ENCODE results near the gene WNT7B.
A peak's percentile ranks its signal among the peaks of the same experiment; 100 is the strongest.
"Not testable (repeated sequence)": the region's sequence is repeated elsewhere in the genome, so short reads cannot be mapped to it uniquely, and the experiment has no call there.

Gene WNT7B

DNA sequence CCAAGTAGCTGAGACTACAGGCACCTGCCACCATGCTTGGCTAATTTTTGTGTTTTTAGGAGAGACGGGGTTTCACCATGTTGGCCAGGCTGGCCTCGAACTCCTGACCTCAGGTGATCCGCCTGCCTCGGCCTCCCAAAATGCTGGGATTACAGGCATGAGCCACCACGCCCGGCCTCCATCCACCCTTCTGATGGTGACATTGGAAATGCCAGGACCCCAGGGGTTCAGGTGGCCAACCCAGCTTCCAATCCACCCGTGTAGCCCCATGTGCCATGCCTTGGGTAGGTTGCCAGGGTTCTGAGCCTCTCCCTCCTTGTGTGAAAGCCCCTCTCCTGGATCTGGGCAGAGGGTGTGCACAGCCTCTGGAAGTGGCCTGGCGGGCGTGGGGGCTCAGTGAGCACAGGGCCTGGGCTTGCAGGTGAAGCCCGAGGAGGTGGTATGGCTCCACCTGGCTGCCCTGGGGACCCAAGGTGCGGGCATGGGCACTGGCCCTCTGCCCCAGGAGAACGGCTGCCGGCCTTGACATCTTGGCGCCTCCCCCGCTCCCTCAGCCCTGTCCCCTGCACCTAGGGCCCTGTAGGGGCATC is 28.2 kb upstream of the WNT7B start:
- H3K36me3 ChIP-seq (ENCODE audit: control insufficient read depth, insufficient read depth, low read length); H3K27me3 ChIP-seq (ENCODE audit: control insufficient read depth, insufficient read depth, low read length); H3K9ac ChIP-seq (ENCODE audit: low read length); H3K4me3 ChIP-seq (ENCODE audit: low read length); H3K27ac ChIP-seq (ENCODE audit: low read depth, low read length): not testable (repeated sequence)
- peaks cover 26% of the 10 kb centered on the region for H3K4me1 ChIP-seq (ENCODE audit: control insufficient read depth, insufficient read depth, low read length)

- no peaks in the 10 kb centered on the region for H3K36me3 ChIP-seq (ENCODE audit: control insufficient read depth, insufficient read depth, low read length)
- H3K9ac ChIP-seq (ENCODE audit: low read length) = no peak overlapping the region
- H3K4me3 ChIP-seq (ENCODE audit: low read length) = no peak overlapping the region
- H3K27ac ChIP-seq (ENCODE audit: low read depth, low read length) = no peak overlapping the region
- no peaks in the 10 kb centered on the region for H3K27me3 ChIP-seq (ENCODE audit: control insufficient read depth, insufficient read depth, low read length)
- peaks cover 26% of the 10 kb centered on the region for H3K4me1 ChIP-seq (ENCODE audit: control insufficient read depth, insufficient read depth, low read length)
Observed at GRCh38 chr22:46004105-46004866, 27.3 kb upstream of the WNT7B start.

DNA sequence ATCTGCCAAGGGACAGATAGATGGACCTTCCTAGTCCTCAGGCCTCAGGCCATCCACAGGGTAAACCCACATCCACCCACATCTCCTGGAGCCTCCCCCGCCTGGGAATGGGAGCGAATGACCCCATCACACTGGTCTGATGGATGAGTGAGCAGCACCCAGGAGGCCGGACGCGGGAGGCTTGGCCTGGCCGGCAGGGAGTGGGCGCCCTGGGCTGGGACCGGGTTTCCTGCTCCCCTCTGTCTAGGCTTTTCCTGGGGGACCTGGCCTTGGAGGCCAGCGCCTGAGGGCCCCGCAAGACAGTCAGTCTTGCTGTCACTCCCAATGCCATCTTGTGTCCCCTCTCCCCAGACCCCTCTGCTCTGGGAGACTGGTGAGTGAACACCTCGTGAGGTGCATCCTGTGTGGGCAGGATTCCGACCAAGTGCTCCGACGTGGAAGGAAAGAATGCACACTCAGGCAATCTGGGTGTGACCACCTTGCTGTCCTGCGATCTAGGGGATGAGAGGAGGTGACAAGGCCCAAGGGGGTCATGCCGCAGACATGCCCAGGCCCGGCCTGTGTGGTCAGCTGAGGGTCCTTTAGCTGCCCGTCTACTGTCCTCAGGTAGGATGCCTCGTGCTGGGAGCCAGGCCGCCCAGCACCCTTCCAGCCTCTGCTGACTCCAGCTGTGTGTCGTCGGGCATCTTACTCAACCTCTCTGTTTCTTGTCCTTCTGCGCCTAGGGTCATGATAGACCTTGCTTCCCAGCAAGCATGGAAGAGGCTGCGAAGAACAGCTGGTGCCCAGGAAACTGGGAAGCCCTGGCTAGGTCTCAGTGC is 26.5 kb upstream of the WNT7B start:
- Histone ChIP-seq H3K27ac (ENCODE audit: low read depth, low read length) (no peak overlapping the region), H3K36me3 (ENCODE audit: control insufficient read depth, insufficient read depth, low read length) (no peaks in the 10 kb centered on the region), H3K27me3 (ENCODE audit: control insufficient read depth, insufficient read depth, low read length) (no peaks in the 10 kb centered on the region), H3K9ac (ENCODE audit: low read length) (no peak overlapping the region), H3K4me3 (ENCODE audit: low read length) (no peak overlapping the region), H3K4me1 (ENCODE audit: control insufficient read depth, insufficient read depth, low read length) (peaks cover 29% of the 10 kb centered on the region)

GRCh38 chr22:46002757-46003270 is 25.9 kb upstream of the WNT7B start:
- Histone ChIP-seq H3K27ac (ENCODE audit: low read depth, low read length) (no peak overlapping the region), H3K9ac (ENCODE audit: low read length) (no peak overlapping the region), H3K27me3 (ENCODE audit: control insufficient read depth, insufficient read depth, low read length) (no peaks in the 10 kb centered on the region)

GRCh38 chr22:46001426-46002106 is 24.6 kb upstream of the WNT7B start:
- H3K4me1 ChIP-seq (ENCODE audit: control insufficient read depth, insufficient read depth, low read length) = peaks cover 27% of the 10 kb centered on the region
- H3K27ac ChIP-seq (ENCODE audit: low read depth, low read length) = no peak overlapping the region
- H3K4me3 ChIP-seq (ENCODE audit: low read length) = no peak overlapping the region
- H3K36me3 ChIP-seq (ENCODE audit: control insufficient read depth, insufficient read depth, low read length) = no peaks in the 10 kb centered on the region
- H3K9ac ChIP-seq (ENCODE audit: low read length) = no peak overlapping the region
- no peaks in the 10 kb centered on the region for H3K27me3 ChIP-seq (ENCODE audit: control insufficient read depth, insufficient read depth, low read length)

More at GRCh38 chr22:46002757-46003270, 25.9 kb upstream of the WNT7B start:
- peaks cover 29% of the 10 kb centered on the region for H3K4me1 ChIP-seq (ENCODE audit: control insufficient read depth, insufficient read depth, low read length)
- no peaks in the 10 kb centered on the region for H3K36me3 ChIP-seq (ENCODE audit: control insufficient read depth, insufficient read depth, low read length)
- H3K4me3 ChIP-seq (ENCODE audit: low read length) = no peak overlapping the region

- Histone ChIP-seq H3K27me3 (ENCODE audit: control insufficient read depth, insufficient read depth, low read length) (no peaks in the 10 kb centered on the region), H3K9ac (ENCODE audit: low read length) (no peak overlapping the region), H3K4me1 (ENCODE audit: control insufficient read depth, insufficient read depth, low read length) (peaks cover 24% of the 10 kb centered on the region), H3K36me3 (ENCODE audit: control insufficient read depth, insufficient read depth, low read length) (no peaks in the 10 kb centered on the region), H3K4me3 (ENCODE audit: low read length) (no peak overlapping the region), H3K27ac (ENCODE audit: low read depth, low read length) (no peak overlapping the region)
Observed at GRCh38 chr22:46001046-46001425, 24.1 kb upstream of the WNT7B start.

DNA sequence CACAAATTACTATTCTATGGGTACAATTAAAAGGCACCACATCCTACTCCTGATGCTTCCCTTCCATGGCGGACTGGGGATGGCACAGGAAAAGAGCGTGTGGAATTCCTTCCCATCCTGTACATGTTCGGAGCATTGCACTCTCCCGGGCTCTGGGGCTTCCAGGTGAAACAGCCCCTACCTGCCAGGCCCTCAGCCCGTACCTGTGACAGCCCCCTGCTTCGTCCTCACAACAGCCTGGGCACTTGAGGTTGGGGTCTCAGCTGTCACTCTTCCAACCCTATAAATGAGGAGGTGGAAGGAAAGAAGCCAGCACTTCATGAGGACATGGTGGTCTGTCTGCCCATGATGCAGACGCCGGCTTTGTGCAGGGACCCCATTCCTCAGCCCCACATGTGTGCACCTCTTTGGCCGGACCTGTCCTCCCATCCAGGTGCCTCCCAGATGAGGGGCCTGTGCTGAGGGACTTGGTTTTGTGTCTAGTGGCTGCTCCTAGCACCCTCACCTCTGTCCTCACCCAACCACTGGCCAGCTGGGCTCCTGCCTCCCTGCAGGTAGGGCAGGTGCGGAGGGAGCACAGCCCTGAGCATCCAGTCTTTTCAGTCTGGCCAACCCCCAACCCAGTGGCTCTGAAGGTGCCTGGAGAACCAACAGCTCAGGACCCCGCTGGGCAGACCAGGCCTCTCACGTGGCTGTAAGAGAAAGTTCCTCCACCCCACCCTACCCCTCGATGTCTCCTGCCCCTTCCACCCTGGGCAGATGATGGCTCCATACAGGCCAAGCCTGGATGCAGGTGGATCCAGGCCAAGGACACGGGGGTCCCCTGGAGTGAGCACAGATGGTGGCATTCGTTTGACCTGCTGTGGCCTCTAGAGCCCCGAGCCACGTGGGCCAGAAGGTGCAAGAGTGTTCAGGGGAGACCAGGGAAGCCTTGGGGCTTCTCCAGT is 23.4 kb upstream of the WNT7B start:
- H3K4me3 ChIP-seq (ENCODE audit: low read length) = no peak overlapping the region
- peaks cover 26% of the 10 kb centered on the region for H3K4me1 ChIP-seq (ENCODE audit: control insufficient read depth, insufficient read depth, low read length)
- no peak overlapping the region for H3K9ac ChIP-seq (ENCODE audit: low read length)
- no peaks in the 10 kb centered on the region for H3K27me3 ChIP-seq (ENCODE audit: control insufficient read depth, insufficient read depth, low read length)
- H3K27ac ChIP-seq (ENCODE audit: low read depth, low read length) = no peak overlapping the region
- H3K36me3 ChIP-seq (ENCODE audit: control insufficient read depth, insufficient read depth, low read length) = no peaks in the 10 kb centered on the region

DNA sequence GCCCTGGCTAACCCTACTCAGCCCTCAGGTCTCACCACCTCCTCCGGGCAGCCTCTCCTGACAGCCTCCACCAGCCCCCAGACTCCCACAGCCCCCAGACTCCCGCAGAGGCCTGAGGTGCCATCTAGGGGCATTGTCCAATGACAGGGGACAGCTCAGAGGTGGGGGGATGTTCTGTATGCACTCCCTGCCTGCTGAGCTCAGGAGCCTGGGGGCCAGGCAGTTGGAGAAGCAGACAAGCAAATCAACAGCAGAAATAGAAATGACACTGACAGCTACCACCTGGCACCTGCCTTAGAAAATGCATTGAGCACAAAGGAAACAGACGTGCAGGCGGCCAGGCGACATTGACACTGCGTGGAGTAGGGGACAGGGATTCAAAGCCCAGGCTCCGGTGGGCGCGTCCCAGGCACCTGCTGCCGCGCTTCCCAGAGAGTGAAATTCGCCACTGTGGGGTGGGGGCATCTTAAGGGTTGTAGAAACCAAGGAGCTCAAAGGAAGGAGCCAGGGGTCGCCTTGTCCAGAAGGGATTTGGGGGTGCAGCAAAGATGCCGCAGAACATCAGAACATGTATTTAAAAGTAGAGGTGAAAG is 22.5 kb upstream of the WNT7B start:
- no peak overlapping the region for H3K27ac ChIP-seq (ENCODE audit: low read depth, low read length)
- H3K4me1 ChIP-seq (ENCODE audit: control insufficient read depth, insufficient read depth, low read length) = peaks cover 33% of the 10 kb centered on the region
- H3K4me3 ChIP-seq (ENCODE audit: low read length) = no peak overlapping the region
- no peaks in the 10 kb centered on the region for H3K36me3 ChIP-seq (ENCODE audit: control insufficient read depth, insufficient read depth, low read length)
- H3K27me3 ChIP-seq (ENCODE audit: control insufficient read depth, insufficient read depth, low read length) = no peaks in the 10 kb centered on the region
- no peak overlapping the region for H3K9ac ChIP-seq (ENCODE audit: low read length)

- H3K27ac ChIP-seq (ENCODE audit: low read depth, low read length) = peak overlapping the region; percentile 77
- H3K4me1 ChIP-seq (ENCODE audit: control insufficient read depth, insufficient read depth, low read length) = peaks cover 33% of the 10 kb centered on the region
- H3K27me3 ChIP-seq (ENCODE audit: control insufficient read depth, insufficient read depth, low read length) = no peaks in the 10 kb centered on the region
Observed at GRCh38 chr22:45998638-45999378, 21.8 kb upstream of the WNT7B start.

DNA sequence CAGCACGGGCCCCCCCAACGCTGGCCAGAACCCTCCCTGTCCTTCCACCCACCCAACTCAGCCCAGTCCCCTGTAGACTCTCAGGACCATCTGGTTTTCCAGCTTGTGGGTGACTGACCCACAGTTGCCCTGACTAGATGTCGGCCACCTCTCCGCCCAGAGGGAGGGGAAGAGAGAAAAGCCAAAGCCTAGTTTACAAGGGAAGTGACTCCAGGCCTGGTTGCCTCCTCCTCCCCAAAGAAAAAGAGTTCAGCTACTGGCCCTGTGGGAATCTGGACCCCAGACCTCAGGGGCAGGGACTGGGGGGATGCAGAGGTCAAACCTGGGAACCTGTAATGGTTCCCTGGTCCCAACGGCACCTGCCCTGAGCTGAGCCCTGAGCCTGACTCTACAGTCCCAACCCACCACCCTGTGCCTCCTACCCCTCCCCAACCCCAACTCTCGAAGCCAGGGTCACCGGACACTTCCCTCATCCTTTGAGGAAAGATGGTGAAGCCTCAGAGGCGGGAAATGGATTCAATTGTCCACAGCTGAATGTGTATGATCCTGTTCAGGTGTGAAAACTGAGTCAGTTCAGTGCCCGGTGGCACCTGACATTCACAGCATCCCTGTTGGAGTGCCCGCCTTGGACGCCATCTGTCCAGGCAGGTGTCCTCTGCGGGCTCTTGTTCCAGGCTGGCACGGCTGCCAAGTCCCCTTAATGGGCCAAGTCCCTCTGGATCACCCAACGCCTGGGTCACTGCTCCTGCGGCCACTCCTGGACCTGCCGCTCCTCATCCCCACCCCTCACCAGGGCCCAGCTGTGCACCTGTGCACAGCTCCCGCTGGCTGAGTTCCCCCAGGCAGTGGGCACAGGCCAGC is 21.0 kb upstream of the WNT7B start:
- Histone ChIP-seq H3K4me3 (ENCODE audit: low read length) (peak overlapping the region; percentile 13), H3K27ac (ENCODE audit: low read depth, low read length) (peak overlapping the region; percentile 77), H3K27me3 (ENCODE audit: control insufficient read depth, insufficient read depth, low read length) (no peaks in the 10 kb centered on the region), H3K4me1 (ENCODE audit: control insufficient read depth, insufficient read depth, low read length) (peaks cover 33% of the 10 kb centered on the region), H3K9ac (ENCODE audit: low read length) (no peak overlapping the region), H3K36me3 (ENCODE audit: control insufficient read depth, insufficient read depth, low read length) (no peaks in the 10 kb centered on the region)

More at GRCh38 chr22:45998638-45999378, 21.8 kb upstream of the WNT7B start:
- Histone ChIP-seq H3K9ac (ENCODE audit: low read length) (no peak overlapping the region), H3K4me3 (ENCODE audit: low read length) (no peak overlapping the region), H3K36me3 (ENCODE audit: control insufficient read depth, insufficient read depth, low read length) (no peaks in the 10 kb centered on the region)

Measured in rectal smooth muscle tissue (tissue), 1 donor.